ENCODE measurements around the gene RAB11FIP4.

- TF ChIP-seq POLR2A (IDR thresholded peaks at IDR 0.05) = no peak
- no peak for TF ChIP-seq CTCF (IDR thresholded peaks at IDR 0.05)
These were observed 1.1 kb upstream of the RAB11FIP4 start for GRCh38 chr17:31390426-31390747.
